SIG-M5 treated with dmso at 0.1 percent for 504 hours (cell line): ENCODE results near the gene PDE4B.

Source experiments
- DNase-seq: peaks from one replicate; lab custom pipeline; 2025; ENCODE audit not compliant: unreplicated experiment; lab: John Stamatoyannopoulos, UW

The PDE4B gene

DNA sequence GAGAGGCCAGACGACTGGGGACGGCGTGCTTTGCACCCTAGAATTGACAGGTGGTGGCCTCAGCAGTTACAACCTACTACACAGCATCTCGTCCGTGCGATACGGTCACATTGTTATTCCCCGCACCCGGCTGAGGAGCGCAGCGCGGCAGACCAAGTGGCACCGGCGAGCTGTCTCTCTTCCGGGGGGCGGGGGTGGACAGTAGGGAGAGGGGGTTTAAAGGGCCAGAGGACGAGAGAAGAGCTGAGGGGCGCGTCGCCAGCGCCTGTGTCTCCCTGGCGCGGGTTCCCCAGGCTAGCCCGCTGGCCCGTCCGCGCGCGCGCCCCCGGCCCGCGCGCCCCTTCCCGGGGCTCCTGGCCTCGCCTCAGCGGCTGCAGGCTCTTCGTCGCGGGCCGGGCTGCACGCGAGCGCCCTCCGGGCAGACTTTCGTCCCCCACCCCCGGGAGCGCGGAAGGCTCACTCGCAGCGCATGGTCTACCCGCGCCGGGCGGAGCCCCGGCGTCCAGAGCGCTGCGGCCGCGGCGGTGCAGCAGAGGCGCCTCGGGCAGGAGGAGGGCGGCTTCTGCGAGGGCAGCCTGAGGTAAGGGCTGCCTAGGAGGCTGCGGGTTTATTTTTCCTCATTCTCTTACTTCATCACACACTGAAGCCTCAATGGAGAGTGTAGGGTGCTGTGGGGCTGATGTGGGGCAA is at the start of gene PDE4B:
Gene PDE4B (plus strand): TSS at position 227 of the 690 bp plus-strand sequence.
- no peak for DNase-seq

GRCh38 chr1:65744731-65745130 is 48.0 kb upstream of the PDE4B start:
- DNase-seq, result no peak

GRCh38 chr1:65751961-65752360 is 40.7 kb upstream of the PDE4B start:
- DNase-seq, result no peak

- DNase-seq, result no peak
Measured at GRCh38 chr1:65756616-65757015, 36.1 kb upstream of the PDE4B start.

DNA sequence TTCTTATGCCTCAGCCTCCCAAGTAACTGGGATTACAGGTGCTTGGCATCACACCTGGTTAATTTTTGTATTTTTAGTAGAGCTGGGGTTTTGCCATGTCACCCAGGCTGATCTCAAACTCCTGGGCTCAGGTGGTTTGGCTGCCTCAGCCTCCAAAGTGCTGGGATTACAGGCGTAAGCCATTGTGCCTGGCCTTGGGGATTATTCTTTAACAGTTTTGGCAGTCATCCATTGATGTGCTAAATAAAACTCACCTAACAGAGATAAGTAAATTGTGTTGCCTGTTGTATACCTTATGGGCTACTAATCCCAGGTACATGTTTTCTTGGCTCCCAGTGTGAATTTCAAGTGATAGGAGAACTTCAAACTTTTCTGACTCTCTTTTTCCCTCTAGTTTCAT is 35.2 kb upstream of the PDE4B start:
- DNase-seq, result no peak

GRCh38 chr1:65758128-65758527 is 34.6 kb upstream of the PDE4B start:
- no peak for DNase-seq

GRCh38 chr1:65759516-65759915 is 33.2 kb upstream of the PDE4B start:
- no peak for DNase-seq

DNA sequence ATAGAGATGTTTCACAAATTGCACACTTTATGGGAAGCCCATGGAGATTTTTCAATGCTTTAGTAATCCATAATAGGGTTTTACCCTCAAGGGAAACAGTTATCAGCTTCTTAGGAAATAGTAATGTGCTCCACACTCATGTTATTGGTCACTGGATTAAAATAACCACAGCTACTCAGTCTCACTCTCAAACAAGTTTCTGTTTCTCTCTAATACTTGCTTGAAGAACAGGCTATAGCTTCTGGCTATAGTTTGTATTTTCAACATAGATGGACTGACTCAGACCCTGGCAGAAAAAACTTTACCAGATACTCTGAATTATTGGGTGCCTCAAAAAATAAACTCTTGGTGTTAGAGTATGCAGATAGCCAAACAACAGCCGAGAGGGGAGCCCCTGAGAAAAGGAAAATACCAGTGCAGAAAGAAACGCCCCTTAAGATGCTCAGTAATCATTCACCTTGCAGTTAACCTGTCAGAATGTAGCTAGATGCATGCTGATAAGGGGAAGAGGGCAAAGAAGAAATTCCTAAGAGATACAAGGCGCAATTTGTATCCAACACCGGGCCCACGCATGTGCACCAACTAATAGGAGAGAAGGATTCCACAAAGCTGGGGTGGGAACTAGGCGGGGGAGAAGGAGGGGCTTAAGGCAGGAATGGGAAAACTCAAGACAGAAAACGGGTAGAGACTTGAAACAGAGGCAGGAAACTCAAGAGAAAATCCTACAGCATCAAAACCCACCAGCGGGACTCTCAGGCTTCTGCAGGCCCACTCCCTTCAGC is 30.4 kb upstream of the PDE4B start:
- no peak for DNase-seq

- no peak for DNase-seq
Measured at GRCh38 chr1:65764052-65764451, 28.6 kb upstream of the PDE4B start.

DNA sequence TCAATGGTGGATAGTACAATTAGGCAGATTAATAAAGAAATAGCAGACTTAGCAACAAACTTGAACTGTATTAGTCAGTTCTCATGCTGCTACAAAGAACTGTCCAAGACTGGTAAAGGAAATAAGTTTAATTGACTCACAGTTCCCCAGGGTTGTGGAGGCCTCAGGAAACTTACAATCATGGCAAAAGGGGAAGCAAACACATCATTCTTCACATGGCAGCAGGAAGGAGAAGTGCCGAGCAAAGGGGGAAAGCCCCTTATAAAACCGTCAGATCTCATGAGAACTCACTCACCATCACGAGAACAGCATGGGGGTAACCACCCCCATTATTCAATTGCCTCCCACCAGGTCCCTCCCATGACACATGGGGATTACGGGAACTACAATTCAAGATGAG is 27.1 kb upstream of the PDE4B start:
- DNase-seq, result no peak

DNA sequence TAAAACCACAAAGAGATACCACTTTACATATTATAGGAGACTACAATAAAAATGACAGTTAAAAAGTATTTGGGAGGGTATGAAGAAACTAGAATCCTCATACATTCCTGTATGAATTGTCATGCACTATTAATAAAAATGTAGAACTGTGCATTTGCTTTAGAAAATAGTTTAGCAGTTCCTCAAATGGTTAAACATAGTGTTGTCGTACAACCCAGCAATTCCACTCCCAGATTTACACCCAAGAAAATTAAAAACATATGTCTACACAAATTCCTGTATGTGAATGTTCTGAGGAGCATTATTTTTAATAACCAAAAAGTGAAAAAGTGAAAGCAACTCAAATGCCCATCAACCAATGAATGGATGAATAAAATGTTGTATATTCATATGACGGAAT is 23.1 kb upstream of the PDE4B start:
- no peak for DNase-seq

GRCh38 chr1:65772607-65773006 is 20.1 kb upstream of the PDE4B start:
- no peak for DNase-seq

GRCh38 chr1:65773391-65774123 is 19.1 kb upstream of the PDE4B start:
- no peak for DNase-seq

- no peak for DNase-seq
Measured at GRCh38 chr1:65788762-65789161, 3.9 kb upstream of the PDE4B start.

DNA sequence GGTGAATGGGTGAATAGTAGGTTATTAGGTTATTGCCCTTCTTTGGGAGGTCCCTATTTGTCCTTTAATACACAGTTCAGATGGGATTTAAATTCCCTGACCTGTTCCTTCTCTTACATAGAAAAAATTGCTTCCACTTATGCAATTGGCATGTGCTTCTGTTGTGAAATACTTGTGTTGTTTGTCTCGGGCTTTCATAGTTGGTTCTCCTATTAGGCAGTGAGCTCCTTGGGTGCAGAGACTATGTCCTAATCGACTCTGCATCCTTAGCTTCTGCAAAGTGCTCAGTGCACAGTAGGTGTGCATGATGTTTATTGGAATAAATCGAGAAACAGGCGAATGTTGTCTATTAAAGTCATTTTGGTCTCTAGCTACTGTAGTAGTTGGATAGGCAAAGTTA is 1.3 kb upstream of the PDE4B start:
- peak; percentile 49 for DNase-seq

DNA sequence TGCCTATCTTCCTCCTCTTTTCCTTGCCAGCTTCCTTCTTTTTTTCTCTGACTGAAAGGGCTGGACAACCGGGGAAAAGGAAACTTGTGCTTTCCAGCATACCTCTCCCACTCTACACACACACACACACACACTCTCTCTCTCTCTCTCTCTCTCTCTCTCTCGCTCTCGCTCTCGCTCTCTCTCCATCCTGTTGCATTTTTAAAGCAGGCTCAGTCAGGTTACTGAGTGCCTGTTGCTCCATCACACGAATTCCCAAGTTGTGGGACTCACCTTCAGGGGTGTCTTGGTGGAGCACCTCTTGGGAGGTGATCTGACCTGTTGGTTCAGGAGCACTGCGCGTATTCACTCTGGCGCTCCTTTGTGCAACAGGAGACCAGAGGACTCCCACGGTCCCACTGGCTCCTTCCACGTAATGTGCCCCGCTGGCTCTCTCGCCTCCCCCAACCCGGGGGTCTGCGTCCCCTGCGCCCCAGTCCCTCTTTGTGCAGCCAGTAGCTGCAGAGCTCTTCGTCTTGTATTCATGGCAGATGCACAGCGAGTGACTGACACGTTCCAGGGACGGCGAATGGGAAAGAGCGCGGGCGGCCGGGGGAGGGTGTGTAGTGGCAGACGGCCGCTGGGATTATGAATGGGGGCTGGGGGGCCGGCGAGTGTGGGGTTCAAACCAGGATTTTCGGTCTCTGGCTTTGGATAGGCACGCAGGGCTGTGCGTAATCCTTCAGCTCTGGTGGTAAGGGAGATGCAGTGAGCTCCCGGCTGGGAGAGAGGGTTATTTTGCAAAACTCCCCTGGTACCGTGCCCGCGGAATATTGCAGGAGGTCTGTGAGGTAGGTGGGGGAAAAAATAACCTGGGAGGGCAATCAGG is 660 bp upstream of the PDE4B start:
- DNase-seq, result no peak

GRCh38 chr1:65793359-65793732 is 651 bp downstream of the PDE4B start:
- DNase-seq, result no peak

GRCh38 chr1:65795311-65795710 is 2.6 kb downstream of the PDE4B start:
- no peak for DNase-seq

DNA sequence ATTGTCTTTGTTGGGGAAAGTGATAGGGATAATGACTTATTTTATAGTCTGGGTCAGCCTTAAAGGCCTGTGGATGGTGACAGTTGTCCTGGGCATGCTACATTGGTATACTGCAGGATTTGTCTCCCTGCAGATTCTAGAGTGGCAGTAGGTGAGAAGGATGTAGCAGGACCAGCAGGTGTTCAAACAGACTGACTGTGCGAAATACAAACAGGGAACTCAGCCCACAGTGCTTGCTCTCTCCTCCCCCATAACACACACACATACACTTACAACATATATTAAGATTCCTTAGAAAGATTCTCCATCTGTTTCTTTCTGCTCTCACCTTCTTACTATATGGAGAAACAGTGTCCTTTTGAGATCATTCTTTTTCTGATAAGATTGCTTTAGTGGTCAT is 6.9 kb downstream of the PDE4B start:
- no peak for DNase-seq

DNA sequence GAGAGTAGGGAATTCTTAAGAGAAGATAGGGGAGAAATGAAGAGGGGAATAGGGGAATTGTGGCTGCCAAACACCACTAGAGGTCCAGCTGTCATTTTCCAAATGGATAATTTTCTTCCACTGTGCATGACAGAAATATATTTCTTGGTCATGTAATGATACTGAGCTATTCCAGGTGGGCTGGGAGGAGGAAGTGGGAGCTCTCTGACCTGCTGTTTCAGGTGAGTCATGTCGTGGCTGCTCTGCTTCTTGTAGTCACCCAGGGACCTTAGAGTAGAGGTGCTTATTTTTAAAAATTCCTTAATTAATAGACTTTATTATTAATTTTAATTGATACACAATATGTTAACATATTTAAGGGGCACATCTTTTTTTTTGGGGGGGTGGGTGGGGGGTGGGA is 11.9 kb downstream of the PDE4B start:
- DNase-seq, result no peak

- peak; percentile 85 for DNase-seq
Measured at GRCh38 chr1:65812065-65812464, 19.4 kb downstream of the PDE4B start.
